HG03066 (cell line): ENCODE results near the gene EPHA10.
A peak's percentile ranks its signal among the peaks of the same experiment; 100 is the strongest.

Source experiments
- ATAC-seq: cut with Tn5 transposase; IDR thresholded peaks from one replicate; pipeline ENCODE4 v1.9.1; 2021; ENCODE audit warnings: low read depth; ENCODE audit not compliant: unreplicated experiment

Gene EPHA10

DNA sequence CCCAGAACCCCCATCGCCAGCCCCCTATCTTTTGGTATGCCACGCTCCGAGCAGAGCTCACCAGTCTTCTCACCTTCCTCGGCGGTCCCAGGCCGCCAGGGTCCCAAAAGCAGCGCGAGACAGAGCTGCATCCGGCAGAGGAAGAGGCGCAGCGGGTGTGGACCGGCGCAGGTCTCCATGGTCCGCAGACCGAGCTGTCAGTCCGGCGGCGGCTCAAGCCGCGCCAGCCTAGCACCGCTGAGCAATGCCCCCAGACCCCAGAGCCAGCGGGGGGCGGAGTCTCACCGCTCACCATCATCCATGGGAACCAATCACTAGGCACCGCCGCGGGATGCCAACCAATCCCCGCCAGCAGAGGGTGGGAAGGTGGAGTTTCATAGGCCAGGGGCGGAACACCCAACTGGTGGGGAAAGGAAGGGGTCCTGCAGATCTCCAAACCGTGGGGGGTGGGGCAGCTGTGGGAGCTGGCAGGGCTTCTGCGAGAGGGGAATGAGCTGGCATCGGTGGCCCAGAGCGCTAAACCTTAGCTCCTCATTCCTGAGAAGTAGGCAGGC lies at the start of gene EPHA10:
TSS of gene EPHA10 (minus strand) at position 233 of the 554 bp plus-strand sequence. CDS start at position 179, 54 bp downstream.
- no peak for ATAC-seq

DNA sequence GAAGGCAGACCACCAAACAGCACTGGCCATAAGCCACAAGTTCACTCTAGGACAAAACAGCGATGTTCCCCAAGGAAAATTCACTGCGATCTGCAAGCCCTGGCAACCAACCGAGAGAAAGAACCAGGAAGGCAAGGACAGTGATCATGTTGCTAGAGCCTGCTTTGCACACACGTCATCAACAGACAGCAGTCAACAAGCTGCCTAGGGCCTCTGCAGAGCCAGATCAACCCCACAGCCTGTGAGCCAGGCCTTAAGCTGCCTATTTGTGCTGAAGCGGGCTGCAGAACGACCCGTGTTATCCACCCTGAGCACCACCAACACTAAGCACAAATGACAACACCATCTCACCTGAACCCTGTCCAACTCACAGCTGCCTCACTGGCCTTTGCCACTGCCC lies 49.3 kb upstream of the EPHA10 start:
- ATAC-seq = no peak

DNA sequence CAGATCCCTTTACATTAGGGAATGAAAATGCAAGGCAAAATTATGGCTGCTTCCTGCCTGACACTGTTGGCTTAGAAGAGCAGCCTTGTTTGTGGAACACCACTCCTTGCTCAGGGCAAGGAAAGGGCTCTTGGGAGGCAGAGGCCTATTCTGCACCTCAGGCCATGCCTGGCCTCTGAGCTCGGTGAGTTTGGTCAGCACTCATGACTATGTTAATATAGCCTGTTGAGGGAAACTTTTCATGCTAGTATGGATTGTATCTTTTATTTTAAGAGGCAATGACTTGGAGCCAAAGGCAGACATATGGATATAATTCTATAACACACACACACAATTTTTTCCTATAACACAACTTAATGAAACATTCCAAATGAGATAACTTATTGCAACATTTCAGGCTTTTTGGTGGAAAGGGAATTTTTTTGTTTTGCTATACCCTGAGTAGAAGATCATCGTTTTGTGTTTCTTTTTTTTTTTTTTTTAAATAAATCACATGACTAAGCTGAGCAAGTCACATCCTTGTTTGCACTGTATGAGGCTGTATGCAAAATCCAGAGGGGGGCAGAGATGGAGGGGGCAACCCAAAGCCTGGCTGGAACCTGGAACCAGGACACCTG lies 48.7 kb upstream of the EPHA10 start:
- ATAC-seq = no peak

DNA sequence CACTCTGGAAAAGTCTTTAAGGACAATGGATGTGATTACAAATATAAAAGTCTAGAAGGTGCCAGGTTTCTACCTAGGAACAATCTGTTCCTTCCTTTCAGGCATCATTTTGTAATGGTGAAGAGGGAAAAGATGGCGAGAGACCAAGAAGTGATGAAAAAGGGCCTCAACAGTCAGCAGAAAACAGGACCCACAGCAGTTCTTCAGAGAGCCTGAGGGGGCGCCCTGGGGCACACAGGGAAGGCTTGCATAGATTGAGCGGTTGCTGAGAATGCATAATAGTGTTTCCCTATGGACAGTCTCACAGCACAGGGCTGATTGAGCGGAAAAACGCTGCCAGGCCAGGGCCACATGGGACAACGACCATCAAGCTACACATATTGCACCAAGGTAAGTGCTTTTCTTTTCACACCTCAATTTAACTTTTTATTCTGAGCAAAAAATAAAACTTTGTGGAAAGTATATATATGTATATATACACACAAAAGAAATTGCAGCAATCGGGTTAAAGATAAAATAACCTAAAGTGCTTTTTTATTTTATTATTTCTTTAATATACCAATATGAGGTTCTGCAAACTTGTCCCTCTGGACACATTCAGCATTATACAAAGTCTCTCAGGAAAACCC lies 46.2 kb upstream of the EPHA10 start:
- no peak for ATAC-seq

DNA sequence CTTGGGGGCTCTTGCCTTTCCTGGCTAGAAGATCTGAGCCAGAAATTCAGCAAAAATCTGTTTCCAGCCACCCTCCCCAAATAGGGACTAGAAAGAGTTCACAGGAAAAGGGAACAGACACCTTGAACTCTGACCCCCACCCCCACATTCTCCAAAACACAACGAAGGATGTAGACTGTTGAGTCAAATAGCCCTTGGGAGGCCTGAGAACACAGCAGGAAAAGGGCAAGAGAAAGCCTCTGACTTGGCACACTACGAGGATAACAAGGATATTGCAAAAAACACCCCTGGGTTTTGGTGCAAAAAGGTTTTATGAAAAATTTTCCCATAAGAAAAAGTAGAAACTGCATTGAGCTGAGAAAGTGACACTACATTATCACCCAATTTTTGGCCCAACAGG lies 45.0 kb upstream of the EPHA10 start:
- no peak for ATAC-seq

- peak; percentile 39 for ATAC-seq
Observed at GRCh38 chr1:37808369-37809319, 43.7 kb upstream of the EPHA10 start.

GRCh38 chr1:37807555-37808368 lies 42.8 kb upstream of the EPHA10 start, which contains the start of the genes C1orf122 and YRDC:
Gene C1orf122 (plus strand): TSS chr1:37807790. CDS start chr1:37808405, 615 bp downstream.
Gene YRDC (minus strand): TSS chr1:37808208. CDS start chr1:37808180, 28 bp downstream.
- peak; percentile 89 for ATAC-seq

DNA sequence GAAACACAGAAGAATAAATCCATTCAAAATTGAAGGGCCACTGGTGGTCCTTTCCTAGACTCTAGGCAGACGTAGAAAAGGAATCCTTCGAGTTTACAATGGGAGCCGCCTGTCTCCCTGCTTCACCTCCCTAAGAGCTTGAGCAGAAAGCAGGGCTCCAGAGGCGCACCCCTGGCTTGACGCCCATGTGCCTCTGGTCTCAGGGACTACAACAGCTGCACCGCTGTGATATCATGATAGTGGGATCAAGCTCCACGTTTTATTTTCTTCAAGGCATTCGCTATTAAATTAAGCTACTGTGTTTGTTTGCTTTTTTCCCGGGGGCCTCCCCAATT lies 42.3 kb upstream of the EPHA10 start:
- no peak for ATAC-seq

DNA sequence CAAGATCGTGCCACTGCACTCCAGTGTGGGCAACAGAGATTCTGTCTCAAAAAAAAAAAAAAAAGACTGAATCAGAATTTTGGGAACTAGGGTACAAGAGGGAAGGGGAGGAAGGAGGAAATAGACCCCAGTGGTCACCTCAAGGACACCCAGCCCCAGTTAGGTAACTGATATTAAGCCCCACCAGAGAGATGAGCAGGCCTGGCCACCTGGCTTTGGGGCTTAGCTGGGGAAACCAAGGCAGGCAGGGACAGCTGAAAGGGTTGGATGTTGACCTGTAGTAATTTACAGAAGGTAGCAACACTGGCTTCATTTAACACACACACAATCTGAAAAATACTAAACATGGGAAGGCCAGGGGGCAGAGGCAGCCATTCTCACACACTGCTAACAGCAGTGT lies 37.5 kb upstream of the EPHA10 start:
- no peak for ATAC-seq

DNA sequence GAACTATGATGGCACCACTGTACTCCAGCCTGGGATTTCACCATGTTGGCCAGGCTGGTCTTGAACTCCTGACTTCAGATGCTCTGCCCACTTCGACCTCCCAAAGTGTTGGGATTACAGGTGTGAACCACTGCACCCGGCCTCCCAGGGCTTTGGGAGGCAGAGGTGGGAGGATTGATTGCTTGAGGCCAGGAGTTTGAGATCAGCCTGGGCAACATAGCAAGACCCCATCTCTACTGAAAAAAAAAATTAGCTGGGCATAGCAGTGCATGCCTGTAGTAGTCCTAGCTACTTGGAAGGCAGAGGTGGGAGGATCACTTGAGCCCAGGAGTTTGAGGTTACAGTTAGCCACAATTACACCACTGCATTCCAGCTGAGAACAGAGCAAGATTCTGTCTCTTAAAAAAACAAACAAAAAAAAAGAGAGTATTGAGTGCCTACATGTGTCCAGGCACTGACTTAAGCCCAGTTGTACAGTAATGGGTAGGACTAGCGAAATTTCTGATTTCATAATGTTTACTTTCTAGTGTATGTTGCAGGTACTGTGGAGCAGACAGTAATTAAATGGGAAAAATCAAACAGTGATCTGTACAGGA lies 32.9 kb upstream of the EPHA10 start:
- ATAC-seq = no peak

- ATAC-seq = no peak
Observed at GRCh38 chr1:37795340-37796125, 30.6 kb upstream of the EPHA10 start.

DNA sequence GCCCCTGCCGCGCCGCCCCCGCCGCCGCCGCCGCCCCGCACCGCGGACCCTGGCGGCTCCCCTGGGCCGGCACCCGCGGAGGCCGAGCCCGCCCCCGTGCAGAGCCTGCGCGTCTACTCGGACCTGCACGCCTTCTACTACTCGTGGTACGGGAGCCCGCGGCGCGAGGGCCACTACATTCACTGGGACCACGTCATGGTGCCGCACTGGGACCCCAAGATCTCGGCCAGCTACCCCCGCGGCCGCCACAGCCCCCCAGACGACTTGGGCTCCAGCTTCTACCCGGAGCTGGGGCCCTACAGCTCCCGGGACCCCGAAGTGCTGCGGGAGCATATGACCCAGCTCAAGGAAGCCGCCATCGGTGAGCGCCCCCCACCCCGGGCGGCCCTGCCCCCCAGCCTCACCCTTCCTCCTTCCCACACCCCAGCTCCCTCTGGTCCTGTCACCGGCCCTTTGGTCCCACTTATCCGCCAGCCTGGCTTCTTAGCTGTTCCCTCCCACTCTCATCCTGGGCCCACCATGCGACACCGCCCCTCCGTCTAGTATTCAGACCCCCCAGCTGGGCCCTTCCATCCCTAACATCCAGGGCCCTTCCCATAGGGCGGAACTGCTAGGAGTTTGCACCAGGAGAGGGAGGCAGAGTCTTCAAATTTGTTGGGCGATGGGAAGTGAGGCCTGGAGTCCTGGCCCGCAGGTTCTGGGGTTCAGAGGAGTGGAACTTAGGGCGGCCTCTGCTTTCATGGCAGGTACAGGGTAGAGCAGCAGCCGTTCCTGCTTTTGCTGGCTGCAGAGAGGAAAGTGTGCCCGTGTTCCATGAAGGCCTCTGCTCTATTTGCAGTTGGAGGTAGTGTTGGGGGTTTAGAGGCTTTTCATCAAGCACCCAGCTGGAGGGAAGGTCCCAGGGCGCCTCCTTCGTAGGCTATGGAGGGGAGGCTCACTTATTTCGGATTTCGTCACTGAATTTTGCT lies 29.7 kb upstream of the EPHA10 start:
- ATAC-seq = no peak

DNA sequence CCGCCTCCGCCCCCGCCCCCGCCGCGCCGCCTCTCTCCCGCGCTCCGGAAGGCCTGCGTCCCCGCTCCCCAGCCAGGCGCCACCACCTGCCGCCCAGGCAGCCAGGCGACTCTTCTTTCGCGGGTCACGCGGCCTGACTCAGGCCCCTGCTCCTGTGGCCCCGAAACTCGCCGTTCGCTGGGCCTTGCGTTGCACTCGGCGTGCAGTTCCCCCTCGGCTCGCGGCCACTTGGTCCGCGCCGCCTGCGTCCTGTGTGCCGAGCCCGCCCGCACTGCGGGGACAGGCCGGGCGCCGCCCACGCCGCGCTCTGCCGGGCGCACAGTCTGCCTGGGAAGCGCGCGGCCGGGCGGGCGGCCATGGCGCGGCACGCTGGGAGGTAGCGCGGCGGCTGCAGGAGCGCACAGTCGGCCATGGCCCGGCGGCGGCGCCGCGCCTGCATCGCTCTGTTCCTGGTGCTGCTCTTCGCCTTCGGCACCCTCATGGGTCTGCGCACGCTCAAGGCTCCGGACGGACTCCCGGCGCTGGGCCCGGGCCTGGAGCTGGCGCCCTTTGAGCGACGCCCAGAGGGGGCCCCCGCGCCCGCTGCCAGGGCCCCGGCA lies 29.0 kb upstream of the EPHA10 start, which contains the start of gene MANEAL:
TSS of gene MANEAL (plus strand) at position 75 of the 599 bp plus-strand sequence. CDS start at position 411, 336 bp downstream.
- ATAC-seq = no peak

DNA sequence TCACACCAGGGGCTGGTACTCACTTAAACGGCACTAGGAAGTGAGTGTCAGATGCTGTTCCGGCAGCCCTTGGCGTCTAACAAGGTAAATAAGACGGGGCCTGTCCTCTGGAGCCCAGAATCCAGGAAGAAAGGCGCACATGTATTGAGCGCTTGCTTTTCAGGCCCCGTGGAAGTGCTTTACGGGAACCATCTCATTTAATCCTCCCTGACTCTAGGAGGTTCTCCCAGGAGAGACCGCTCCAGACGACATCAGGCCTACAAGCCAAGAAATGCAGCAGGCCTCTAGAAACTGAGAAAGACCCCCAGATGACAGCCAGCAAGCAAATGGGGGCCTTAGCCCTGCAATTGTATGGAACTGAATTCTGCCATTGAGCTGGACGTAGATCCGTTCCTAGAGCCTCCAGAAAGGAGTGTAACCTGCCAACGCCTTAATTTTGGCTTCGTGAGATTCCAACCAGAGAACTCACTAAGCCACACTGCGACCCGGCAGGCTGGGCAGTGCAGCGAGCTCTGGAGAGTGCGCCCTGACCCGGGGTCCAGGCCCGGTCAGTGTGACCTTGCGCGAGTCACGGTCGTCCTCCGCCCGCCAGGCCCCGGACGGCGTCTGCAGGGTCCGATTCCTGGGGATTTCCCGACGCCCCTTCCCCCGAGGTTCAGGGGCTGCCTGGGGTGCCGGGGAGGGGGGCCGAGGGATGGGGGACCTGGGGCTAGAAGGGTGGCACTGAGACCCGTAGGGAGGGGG lies 28.2 kb upstream of the EPHA10 start:
- no peak for ATAC-seq

DNA sequence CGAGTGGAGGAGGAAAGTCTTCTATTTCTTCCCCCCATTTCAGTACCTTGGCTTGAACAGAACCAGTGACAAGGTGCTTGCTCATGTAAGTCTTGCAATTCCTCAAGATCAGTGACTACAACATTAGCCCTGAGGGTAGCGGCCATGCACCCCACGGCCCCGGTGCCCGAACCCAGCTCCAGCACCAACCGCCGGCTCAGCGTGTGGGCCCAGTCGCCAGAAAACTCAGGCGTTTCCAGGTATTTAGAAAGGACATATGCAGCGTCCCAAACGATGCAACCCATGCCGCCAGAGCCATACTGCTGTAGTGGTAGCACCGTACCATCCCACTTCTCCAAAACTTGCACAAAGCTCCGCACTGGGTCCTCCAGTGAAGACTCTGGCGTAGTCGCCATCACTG lies 17.6 kb upstream of the EPHA10 start:
- ATAC-seq = no peak

DNA sequence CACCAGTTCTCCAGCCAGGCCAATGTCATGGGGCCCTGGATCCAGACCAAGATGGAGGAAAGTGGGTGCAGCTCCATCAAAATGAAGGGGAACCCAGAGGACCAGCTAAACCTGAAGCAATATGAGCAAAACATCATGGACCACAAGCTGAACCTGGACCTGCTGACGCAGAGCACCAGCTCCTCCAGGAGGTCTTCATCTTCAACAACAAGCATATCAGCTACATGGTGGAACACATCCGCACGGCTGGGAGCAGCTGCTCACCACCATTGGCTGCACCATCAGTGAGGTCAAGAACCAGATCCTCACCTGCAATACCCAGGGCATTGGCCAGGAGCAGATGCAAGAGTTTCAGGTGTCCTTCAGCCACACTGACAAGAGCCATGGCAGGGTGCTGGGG lies 13.7 kb upstream of the EPHA10 start:
- no peak for ATAC-seq
